ENCODE measurements around the gene NTN1. TPM values are rescaled to one million over a fixed set of nuclear protein-coding genes. Genes with fewer than 3 reads are reported as not detected.
"Not testable (repeated sequence)": the region's sequence is repeated elsewhere in the genome, so short reads cannot be mapped to it uniquely, and the experiment has no call there.

The NTN1 gene
- total RNA-seq, 2 experiments from 2014 or later, result not detected

- no peaks in the 10 kb centered on the region for H3K9me3 Mint-ChIP-seq (ENCODE audit: insufficient read depth)
- CTCF ChIA-PET, result no interaction called here
- no peak overlapping the region for H3K4me3 Mint-ChIP-seq
- no peaks in the 10 kb centered on the region for H3K4me1 Mint-ChIP-seq (ENCODE audit: low read depth)
- no peak overlapping the region for H3K27ac Mint-ChIP-seq
- DNase-seq (no peak), ATAC-seq (no peak)
- H3K27me3 Mint-ChIP-seq (ENCODE audit: low read depth), result no peaks in the 10 kb centered on the region
- POLR2A ChIA-PET, result no interaction called here
- no peaks in the 10 kb centered on the region for H3K36me3 Mint-ChIP-seq (ENCODE audit: low read depth)
Measured at GRCh38 chr17:9139695-9140094, 118.4 kb downstream of the NTN1 start.

GRCh38 chr17:9140550-9141424, 119.5 kb downstream of the NTN1 start:
- DNase-seq (no peak), ATAC-seq (no peak)
- no peaks in the 10 kb centered on the region for H3K27me3 Mint-ChIP-seq (ENCODE audit: low read depth)
- no peaks in the 10 kb centered on the region for H3K4me1 Mint-ChIP-seq (ENCODE audit: low read depth)
- POLR2A ChIA-PET, result no interaction called here
- H3K9me3 Mint-ChIP-seq (ENCODE audit: insufficient read depth), result no peaks in the 10 kb centered on the region
- no peak overlapping the region for H3K4me3 Mint-ChIP-seq
- H3K36me3 Mint-ChIP-seq (ENCODE audit: low read depth), result no peaks in the 10 kb centered on the region
- no peak overlapping the region for H3K27ac Mint-ChIP-seq
- CTCF ChIA-PET, result no interaction called here

- H3K27ac Mint-ChIP-seq, result no peak overlapping the region
- no peak for DNase-seq
- no peaks in the 10 kb centered on the region for H3K36me3 Mint-ChIP-seq (ENCODE audit: low read depth)
- ChIA-PET CTCF (no interaction called here), POLR2A (no interaction called here)
- no peaks in the 10 kb centered on the region for H3K9me3 Mint-ChIP-seq (ENCODE audit: insufficient read depth)
- no peaks in the 10 kb centered on the region for H3K4me1 Mint-ChIP-seq (ENCODE audit: low read depth)
- no peak for ATAC-seq
- H3K4me3 Mint-ChIP-seq, result no peak overlapping the region
- no peaks in the 10 kb centered on the region for H3K27me3 Mint-ChIP-seq (ENCODE audit: low read depth)
Measured at GRCh38 chr17:9141425-9141753, 120.1 kb downstream of the NTN1 start.

- Mint-ChIP-seq H3K36me3 (ENCODE audit: low read depth) (no peaks in the 10 kb centered on the region), H3K27ac (no peak overlapping the region), H3K9me3 (ENCODE audit: insufficient read depth) (no peaks in the 10 kb centered on the region), H3K27me3 (ENCODE audit: low read depth) (no peaks in the 10 kb centered on the region), H3K4me3 (no peak overlapping the region), H3K4me1 (ENCODE audit: low read depth) (no peaks in the 10 kb centered on the region)
- DNase-seq (no peak), ATAC-seq (no peak)
- ChIA-PET POLR2A (no interaction called here), CTCF (interaction anchor here (0.9 kb wide), 1 partner anchor 152 kb away, joined by 3 read pairs; no protein-coding TSS in a partner anchor)
Measured at GRCh38 chr17:9142772-9143494, 121.6 kb downstream of the NTN1 start.

GRCh38 chr17:9144502-9145249, 123.4 kb downstream of the NTN1 start:
- Mint-ChIP-seq H3K27me3 (ENCODE audit: low read depth) (no peaks in the 10 kb centered on the region), H3K36me3 (ENCODE audit: low read depth) (no peaks in the 10 kb centered on the region), H3K27ac (no peak overlapping the region), H3K4me3 (no peak overlapping the region), H3K4me1 (ENCODE audit: low read depth) (no peaks in the 10 kb centered on the region), H3K9me3 (ENCODE audit: insufficient read depth) (no peaks in the 10 kb centered on the region)
- DNase-seq, result no peak
- no peak for ATAC-seq
- POLR2A ChIA-PET, result no interaction called here
- CTCF ChIA-PET, result no interaction called here

- Mint-ChIP-seq H3K4me3 (no peak overlapping the region), H3K27ac (no peak overlapping the region), H3K36me3 (ENCODE audit: low read depth) (no peaks in the 10 kb centered on the region), H3K4me1 (ENCODE audit: low read depth) (no peaks in the 10 kb centered on the region), H3K27me3 (ENCODE audit: low read depth) (no peaks in the 10 kb centered on the region), H3K9me3 (ENCODE audit: insufficient read depth) (no peaks in the 10 kb centered on the region)
- POLR2A ChIA-PET, result no interaction called here
- CTCF ChIA-PET, result no interaction called here
- DNase-seq, result no peak
- no peak for ATAC-seq
Measured at GRCh38 chr17:9146064-9146463, 124.8 kb downstream of the NTN1 start.

GRCh38 chr17:9148905-9149525, 127.7 kb downstream of the NTN1 start:
- POLR2A ChIA-PET, result no interaction called here
- Mint-ChIP-seq H3K36me3 (ENCODE audit: low read depth) (no peaks in the 10 kb centered on the region), H3K27me3 (ENCODE audit: low read depth) (no peaks in the 10 kb centered on the region), H3K27ac (no peak overlapping the region), H3K4me1 (ENCODE audit: low read depth) (no peaks in the 10 kb centered on the region), H3K9me3 (ENCODE audit: insufficient read depth) (no peaks in the 10 kb centered on the region), H3K4me3 (no peak overlapping the region)
- CTCF ChIA-PET, result no interaction called here
- ATAC-seq (no peak), DNase-seq (no peak)

GRCh38 chr17:9150446-9151090, 129.3 kb downstream of the NTN1 start:
- DNase-seq (no peak), ATAC-seq (no peak)
- POLR2A ChIA-PET, result no interaction called here
- no peaks in the 10 kb centered on the region for H3K36me3 Mint-ChIP-seq (ENCODE audit: low read depth)
- no peak overlapping the region for H3K4me3 Mint-ChIP-seq
- H3K9me3 Mint-ChIP-seq (ENCODE audit: insufficient read depth), result no peaks in the 10 kb centered on the region
- H3K4me1 Mint-ChIP-seq (ENCODE audit: low read depth), result no peaks in the 10 kb centered on the region
- H3K27me3 Mint-ChIP-seq (ENCODE audit: low read depth), result no peaks in the 10 kb centered on the region
- CTCF ChIA-PET, result no interaction called here
- no peak overlapping the region for H3K27ac Mint-ChIP-seq

GRCh38 chr17:9151091-9151490, 129.8 kb downstream of the NTN1 start:
- H3K4me1 Mint-ChIP-seq (ENCODE audit: low read depth), result no peaks in the 10 kb centered on the region
- H3K36me3 Mint-ChIP-seq (ENCODE audit: low read depth), result no peaks in the 10 kb centered on the region
- ChIA-PET CTCF (no interaction called here), POLR2A (no interaction called here)
- ATAC-seq (no peak), DNase-seq (no peak)
- H3K27ac Mint-ChIP-seq, result no peak overlapping the region
- no peaks in the 10 kb centered on the region for H3K9me3 Mint-ChIP-seq (ENCODE audit: insufficient read depth)
- no peaks in the 10 kb centered on the region for H3K27me3 Mint-ChIP-seq (ENCODE audit: low read depth)
- H3K4me3 Mint-ChIP-seq, result no peak overlapping the region

- H3K4me1 Mint-ChIP-seq (ENCODE audit: low read depth); CTCF ChIA-PET; H3K27ac Mint-ChIP-seq; POLR2A ChIA-PET; DNase-seq; ATAC-seq; H3K27me3 Mint-ChIP-seq (ENCODE audit: low read depth); H3K4me3 Mint-ChIP-seq; H3K36me3 Mint-ChIP-seq (ENCODE audit: low read depth); H3K9me3 Mint-ChIP-seq (ENCODE audit: insufficient read depth): not testable (repeated sequence)
Measured at GRCh38 chr17:9151740-9152139, 130.4 kb downstream of the NTN1 start.

GRCh38 chr17:9158544-9159452, 137.5 kb downstream of the NTN1 start:
- Mint-ChIP-seq H3K36me3 (ENCODE audit: low read depth) (no peaks in the 10 kb centered on the region), H3K27me3 (ENCODE audit: low read depth) (no peaks in the 10 kb centered on the region), H3K27ac (no peak overlapping the region), H3K9me3 (ENCODE audit: insufficient read depth) (no peaks in the 10 kb centered on the region), H3K4me1 (ENCODE audit: low read depth) (no peaks in the 10 kb centered on the region), H3K4me3 (no peak overlapping the region)
- DNase-seq (no peak), ATAC-seq (no peak)
- ChIA-PET POLR2A (no interaction called here), CTCF (no interaction called here)

All from activated CD8-positive, alpha-beta T cell treated with anti-CD3 and anti-CD28 coated beads, Interleukin-2, amount 10 ng/mL, durations not matched to agents 7 days and 5 days (primary cell).